Mesendoderm (in vitro differentiated cells): Measurements from ENCODE around the gene SEMA4A.

Experiments used
- DNase-seq: peaks from one replicate; pipeline ENCODE4 v3.0.0; 2013
- H2AK5ac ChIP-seq: 2 replicates; pipeline ENCODE4 v1.6.1; 2013; ENCODE audit warnings: low read length, inconsistent platforms
- H2BK120ac ChIP-seq: 2 replicates; pipeline ENCODE4 v1.6.1; 2013; ENCODE audit warnings: low read depth, mild to moderate bottlenecking, low read length, moderate library complexity, mixed read lengths
- H2BK15ac ChIP-seq: replicated peaks from 2 replicates; pipeline ENCODE4 v1.6.1; 2013; ENCODE audit warnings: low read depth, mild to moderate bottlenecking, moderate library complexity
- H2BK5ac ChIP-seq: 2 replicates; pipeline ENCODE4 v1.6.1; 2013; ENCODE audit warnings: low read length, inconsistent platforms
- H3K18ac ChIP-seq: 2 replicates; pipeline ENCODE4 v1.6.1; 2013; ENCODE audit warnings: mild to moderate bottlenecking, low read length, mixed read lengths
- H3K23ac ChIP-seq: one replicate; pipeline ENCODE4 v1.6.1; 2013; ENCODE audit warnings: low read length
- H3K27ac ChIP-seq: 2 replicates; pipeline ENCODE4 v1.5.1; 2013; ENCODE audit warnings: low read depth, mild to moderate bottlenecking, inconsistent platforms, low read length, moderate library complexity
- H3K27me3 ChIP-seq: 2 replicates; pipeline ENCODE4 v1.6.1; 2013; ENCODE audit warnings: low read length, control low read depth, mild to moderate bottlenecking, inconsistent platforms; ENCODE audit not compliant: insufficient read depth, poor library complexity
- H3K36me3 ChIP-seq: 2 replicates; pipeline ENCODE4 v1.6.1; 2013; ENCODE audit warnings: low read length, inconsistent platforms; ENCODE audit not compliant: control insufficient read depth, insufficient read depth
- H3K4ac ChIP-seq: one replicate; pipeline ENCODE4 v1.6.1; 2013; ENCODE audit warnings: low read depth, mild to moderate bottlenecking, low read length, moderate library complexity
- H3K4me1 ChIP-seq: 2 replicates; pipeline ENCODE4 v1.6.1; 2013; ENCODE audit warnings: low read depth, low read length, inconsistent platforms; ENCODE audit not compliant: control insufficient read depth
- H3K4me2 ChIP-seq: 2 replicates; pipeline ENCODE4 v1.6.1; 2013; ENCODE audit warnings: low read length
- H3K4me3 ChIP-seq: 2 replicates; pipeline ENCODE4 v1.5.1; 2013; ENCODE audit warnings: mild to moderate bottlenecking, low read length
- H3K56ac ChIP-seq: one replicate; pipeline ENCODE4 v1.6.1; 2013; ENCODE audit warnings: low read length
- H3K79me1 ChIP-seq: 2 replicates; pipeline ENCODE4 v1.6.1; 2013; ENCODE audit warnings: low read length, inconsistent platforms
- H3K79me2 ChIP-seq: 2 replicates; pipeline ENCODE4 v1.6.1; 2013; ENCODE audit warnings: mild to moderate bottlenecking, low read length; ENCODE audit not compliant: control insufficient read depth, insufficient read depth
- H3K9ac ChIP-seq: 2 replicates; pipeline ENCODE4 v1.6.1; 2013; ENCODE audit warnings: low read length, inconsistent platforms
- H4K5ac ChIP-seq: one replicate; pipeline ENCODE4 v1.6.1; 2013; ENCODE audit warnings: low read length
- H4K8ac ChIP-seq: one replicate; pipeline ENCODE4 v1.6.1; 2013; ENCODE audit warnings: low read depth, mild to moderate bottlenecking, control low read depth, low read length, moderate library complexity
- WGBS: extraction: QIAGEN DNeasy Blood & Tissue Kit; methylation state at CpG from one replicate; pipeline ENCODE4 v1.1.7; 2013; ENCODE audit warnings: low lambda C conversion rate, missing lambda C conversion rate; ENCODE audit not compliant: insufficient coverage; ENCODE audit errors: extremely low coverage; 5-methylcytosine and 5-hydroxymethylcytosine counted together

The SEMA4A gene

GRCh38 chr1:156108664-156109241 is 44.6 kb upstream of the SEMA4A start:
- Histone ChIP-seq H3K4me3 (no peak overlapping the region), H4K5ac (no peak overlapping the region), H3K56ac (no peak overlapping the region), H3K36me3 (no peaks in the 10 kb centered on the region), H2BK120ac (no peak overlapping the region), H3K9ac (no peak overlapping the region), H3K23ac (no peak overlapping the region), H2BK5ac (no peak overlapping the region), H3K79me1 (no peaks in the 10 kb centered on the region), H3K18ac (no peak overlapping the region), H3K79me2 (no peaks in the 10 kb centered on the region), H2AK5ac (no peak overlapping the region), H3K4me1 (peaks cover 21% of the 10 kb centered on the region), H3K4ac (no peak overlapping the region), H4K8ac (no peak overlapping the region), H3K27me3 (no peaks in the 10 kb centered on the region), H3K4me2 (no peak overlapping the region), H2BK15ac (no peak overlapping the region), H3K27ac (no peak overlapping the region)
- no peak for DNase-seq
- no CpG with 5 or more reads among the region's 6 CpGs for WGBS

- H2AK5ac ChIP-seq, result no peak overlapping the region
- no peak overlapping the region for H4K8ac ChIP-seq
- H3K4me1 ChIP-seq, result peaks cover 10% of the 10 kb centered on the region
- no peaks in the 10 kb centered on the region for H3K79me2 ChIP-seq
- H3K79me1 ChIP-seq, result peaks cover 2% of the 10 kb centered on the region
- no peak overlapping the region for H3K27ac ChIP-seq
- no peak overlapping the region for H3K23ac ChIP-seq
- no peak overlapping the region for H2BK120ac ChIP-seq
- WGBS, result no CpG with 5 or more reads among the region's 2 CpGs
- H4K5ac ChIP-seq, result no peak overlapping the region
- H3K27me3 ChIP-seq, result no peaks in the 10 kb centered on the region
- no peak overlapping the region for H3K4ac ChIP-seq
- H3K4me2 ChIP-seq, result no peak overlapping the region
- no peak overlapping the region for H2BK5ac ChIP-seq
- no peaks in the 10 kb centered on the region for H3K36me3 ChIP-seq
- H3K18ac ChIP-seq, result no peak overlapping the region
- H3K4me3 ChIP-seq, result no peak overlapping the region
- no peak overlapping the region for H3K56ac ChIP-seq
- H2BK15ac ChIP-seq, result no peak overlapping the region
- DNase-seq, result no peak
- H3K9ac ChIP-seq, result no peak overlapping the region
Measured at GRCh38 chr1:156110252-156110651, 43.1 kb upstream of the SEMA4A start.

GRCh38 chr1:156111355-156111962 is 41.9 kb upstream of the SEMA4A start:
- DNase-seq, result no peak
- WGBS, result no CpG with 5 or more reads among the region's 4 CpGs

GRCh38 chr1:156112276-156113137 is 40.9 kb upstream of the SEMA4A start:
- Histone ChIP-seq H4K5ac (no peak overlapping the region), H2BK15ac (no peak overlapping the region), H3K9ac (no peak overlapping the region), H3K27me3 (no peaks in the 10 kb centered on the region), H4K8ac (no peak overlapping the region), H3K79me1 (peaks cover 2% of the 10 kb centered on the region), H3K4me2 (no peak overlapping the region), H3K4ac (no peak overlapping the region), H3K4me1 (peaks cover under 1% of the 10 kb centered on the region), H2BK120ac (no peak overlapping the region), H3K79me2 (peaks cover 4% of the 10 kb centered on the region), H3K56ac (no peak overlapping the region), H3K27ac (no peak overlapping the region), H3K36me3 (no peaks in the 10 kb centered on the region), H3K4me3 (no peak overlapping the region), H3K23ac (peak overlapping the region; percentile 6), H2AK5ac (peak overlapping the region; percentile 34), H2BK5ac (no peak overlapping the region), H3K18ac (no peak overlapping the region)
- no peak for DNase-seq
- WGBS, result no CpG with 5 or more reads among the region's 10 CpGs

More at GRCh38 chr1:156111355-156111962, 41.9 kb upstream of the SEMA4A start:
- no peaks in the 10 kb centered on the region for H3K27me3 ChIP-seq
- H3K36me3 ChIP-seq, result no peaks in the 10 kb centered on the region
- H4K8ac ChIP-seq, result no peak overlapping the region
- no peak overlapping the region for H2BK15ac ChIP-seq
- H2BK5ac ChIP-seq, result no peak overlapping the region
- no peak overlapping the region for H4K5ac ChIP-seq
- H3K9ac ChIP-seq, result no peak overlapping the region
- no peak overlapping the region for H3K56ac ChIP-seq
- H3K4me1 ChIP-seq, result peaks cover 7% of the 10 kb centered on the region
- no peak overlapping the region for H2AK5ac ChIP-seq
- H3K18ac ChIP-seq, result no peak overlapping the region
- H2BK120ac ChIP-seq, result no peak overlapping the region
- H3K4ac ChIP-seq, result no peak overlapping the region
- no peak overlapping the region for H3K27ac ChIP-seq
- no peak overlapping the region for H3K4me3 ChIP-seq
- H3K79me1 ChIP-seq, result peaks cover 2% of the 10 kb centered on the region
- H3K4me2 ChIP-seq, result no peak overlapping the region
- no peak overlapping the region for H3K23ac ChIP-seq
- peaks cover 4% of the 10 kb centered on the region for H3K79me2 ChIP-seq

- Histone ChIP-seq H3K9ac (no peak overlapping the region), H3K79me2 (peaks cover 5% of the 10 kb centered on the region), H2AK5ac (no peak overlapping the region), H3K18ac (no peak overlapping the region), H3K4me1 (no peaks in the 10 kb centered on the region), H3K27me3 (no peaks in the 10 kb centered on the region), H2BK15ac (no peak overlapping the region), H4K5ac (no peak overlapping the region), H3K27ac (no peak overlapping the region), H3K36me3 (no peaks in the 10 kb centered on the region), H3K56ac (no peak overlapping the region), H3K23ac (no peak overlapping the region), H4K8ac (no peak overlapping the region), H2BK5ac (no peak overlapping the region), H3K79me1 (peaks cover 5% of the 10 kb centered on the region), H3K4me3 (no peak overlapping the region), H2BK120ac (no peak overlapping the region), H3K4ac (no peak overlapping the region), H3K4me2 (no peak overlapping the region)
- WGBS, result no CpG with 5 or more reads among the region's 4 CpGs
- DNase-seq, result no peak
Measured at GRCh38 chr1:156113282-156113950, 40.0 kb upstream of the SEMA4A start.
